Esophagus mucosa (tissue), 1 donor: ENCODE measurements around the gene TMED6. TPM values are rescaled to one million over a fixed set of nuclear protein-coding genes. Genes with fewer than 3 reads are reported as not detected.
A peak's percentile ranks its signal among the peaks of the same experiment; 100 is the strongest.
"Not testable (repeated sequence)": the region's sequence is repeated elsewhere in the genome, so short reads cannot be mapped to it uniquely, and the experiment has no call there.

ENCODE experiments used
- ATAC-seq: fragments of 200-7000 bp; cut with Tn5 transposase; one replicate; pipeline ENCODE4 v1.9.1; 2020
- total RNA-seq: library from RNA; stranded (reverse); gene quantifications from one replicate; pipeline ENCODE4 v1.2.4, GENCODE V29; 2023
- donor health status: DM: yes; HTN: yes; CAD: no.

Gene TMED6
- 0.52 TPM for total RNA-seq

- no peak for ATAC-seq
Observed at GRCh38 chr16:69351309-69352027, at the start of gene TMED6. Gene TMED6, minus strand, starts transcription at chr16:69351786. Its CDS starts 33 bp downstream, at chr16:69351753.

GRCh38 chr16:69399361-69399760, 47.8 kb upstream of the TMED6 start:
- ATAC-seq = no peak

GRCh38 chr16:69397821-69398521, 46.4 kb upstream of the TMED6 start:
- peak; percentile 50 for ATAC-seq

- peak; percentile 80 for ATAC-seq
Observed at GRCh38 chr16:69396187-69397061, 44.8 kb upstream of the TMED6 start.

- no peak for ATAC-seq
Observed at GRCh38 chr16:69395859-69396186, 44.2 kb upstream of the TMED6 start.

GRCh38 chr16:69393898-69394849, 42.6 kb upstream of the TMED6 start:
- no peak for ATAC-seq

- no peak for ATAC-seq
Observed at GRCh38 chr16:69386596-69386995, 35.0 kb upstream of the TMED6 start.

- ATAC-seq = no peak
Observed at GRCh38 chr16:69384974-69385373, 33.4 kb upstream of the TMED6 start.

GRCh38 chr16:69382421-69382820, 30.8 kb upstream of the TMED6 start:
- ATAC-seq = no peak

GRCh38 chr16:69381231-69381630, 29.6 kb upstream of the TMED6 start:
- ATAC-seq = no peak

GRCh38 chr16:69378760-69379159, 27.2 kb upstream of the TMED6 start:
- no peak for ATAC-seq

- ATAC-seq = no peak
Observed at GRCh38 chr16:69378036-69378435, 26.4 kb upstream of the TMED6 start.

GRCh38 chr16:69376393-69377059, 24.9 kb upstream of the TMED6 start:
- no peak for ATAC-seq

- ATAC-seq = no peak
Observed at GRCh38 chr16:69373019-69373418, 21.4 kb upstream of the TMED6 start.

GRCh38 chr16:69371564-69371963, 20.0 kb upstream of the TMED6 start:
- no peak for ATAC-seq

GRCh38 chr16:69368866-69369265, 17.3 kb upstream of the TMED6 start:
- ATAC-seq = no peak

- ATAC-seq = no peak
Observed at GRCh38 chr16:69367980-69368379, 16.4 kb upstream of the TMED6 start.

- ATAC-seq = no peak
Observed at GRCh38 chr16:69366431-69366830, 14.8 kb upstream of the TMED6 start.

GRCh38 chr16:69365901-69366300, 14.3 kb upstream of the TMED6 start:
- no peak for ATAC-seq

- ATAC-seq = no peak
Observed at GRCh38 chr16:69364088-69364487, 12.5 kb upstream of the TMED6 start.

- peak; percentile 18 for ATAC-seq
Observed at GRCh38 chr16:69363281-69363717, 11.7 kb upstream of the TMED6 start.

GRCh38 chr16:69360070-69360469, 8.5 kb upstream of the TMED6 start:
- not testable (repeated sequence) for ATAC-seq
